ENCODE results near the gene RAB34.

RAB34 gene, protein sequence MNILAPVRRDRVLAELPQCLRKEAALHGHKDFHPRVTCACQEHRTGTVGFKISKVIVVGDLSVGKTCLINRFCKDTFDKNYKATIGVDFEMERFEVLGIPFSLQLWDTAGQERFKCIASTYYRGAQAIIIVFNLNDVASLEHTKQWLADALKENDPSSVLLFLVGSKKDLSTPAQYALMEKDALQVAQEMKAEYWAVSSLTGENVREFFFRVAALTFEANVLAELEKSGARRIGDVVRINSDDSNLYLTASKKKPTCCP

DNA sequence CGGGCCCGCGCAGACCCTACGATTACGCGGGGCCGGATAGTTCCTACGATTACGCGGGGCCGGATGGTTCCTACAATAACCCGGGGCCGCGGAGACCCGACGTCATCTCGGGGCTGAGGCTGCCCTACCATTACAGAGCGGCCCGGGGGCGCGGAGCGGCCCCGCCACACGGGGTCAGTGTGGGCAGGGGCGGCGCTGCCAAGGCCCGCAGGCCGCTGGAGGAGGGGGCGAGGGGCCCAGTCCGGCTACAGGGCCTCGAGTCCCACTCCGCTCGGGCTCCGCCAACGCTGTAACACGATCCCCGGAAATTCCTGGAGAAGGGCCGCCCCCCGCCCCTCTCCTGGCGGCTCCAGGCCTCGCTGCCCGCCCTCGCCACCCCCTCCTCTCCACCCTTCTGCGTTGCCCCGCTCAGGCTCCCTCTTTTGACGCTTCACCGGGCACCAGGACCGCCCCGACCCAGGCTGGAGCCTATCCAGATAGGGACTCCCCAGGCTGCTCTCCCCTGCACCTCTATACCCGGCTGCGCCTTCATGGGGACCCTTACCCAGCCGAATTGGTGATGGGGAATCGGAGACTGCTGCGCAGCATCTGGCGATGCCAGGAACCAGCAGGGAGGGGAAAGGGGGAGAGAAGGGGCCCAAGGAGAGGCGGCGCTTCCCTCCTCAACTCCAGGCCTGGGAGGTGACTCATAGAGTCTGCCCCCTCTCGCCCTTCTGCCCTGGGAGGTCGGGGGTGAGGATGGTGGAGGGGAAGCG, at the start of gene RAB34:
RAB34 (minus strand) TSS at position 291 of the 755 bp plus-strand sequence. CDS start 602 bp downstream, outside the sequence.
- DNase-seq (ENCODE audit: extremely low read depth in 1 of 2, low read depth in 1 of 2): peak in 1 of 2 donors; percentile 25

DNA sequence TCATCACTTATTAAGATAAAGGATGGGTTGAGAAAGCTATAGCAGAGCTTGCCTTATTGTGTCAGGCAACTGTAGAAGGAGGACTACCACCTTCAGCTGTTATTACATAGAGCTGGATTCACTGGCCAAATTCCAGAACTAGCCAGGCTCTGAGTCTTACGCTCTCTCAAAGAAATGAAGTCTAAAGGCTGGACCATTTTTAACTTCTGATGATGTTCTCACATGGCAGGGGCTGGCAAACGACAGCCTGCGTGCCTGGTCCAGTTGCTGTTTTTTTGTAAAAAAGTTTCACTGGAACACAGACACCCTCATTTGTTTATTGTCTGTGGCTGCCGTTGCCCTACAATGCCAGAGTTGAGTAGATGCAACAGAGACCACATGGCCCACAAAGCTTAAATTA, 47.4 kb upstream of the RAB34 start:
- no peak for DNase-seq (ENCODE audit: extremely low read depth in 1 of 2, low read depth in 1 of 2)

DNA sequence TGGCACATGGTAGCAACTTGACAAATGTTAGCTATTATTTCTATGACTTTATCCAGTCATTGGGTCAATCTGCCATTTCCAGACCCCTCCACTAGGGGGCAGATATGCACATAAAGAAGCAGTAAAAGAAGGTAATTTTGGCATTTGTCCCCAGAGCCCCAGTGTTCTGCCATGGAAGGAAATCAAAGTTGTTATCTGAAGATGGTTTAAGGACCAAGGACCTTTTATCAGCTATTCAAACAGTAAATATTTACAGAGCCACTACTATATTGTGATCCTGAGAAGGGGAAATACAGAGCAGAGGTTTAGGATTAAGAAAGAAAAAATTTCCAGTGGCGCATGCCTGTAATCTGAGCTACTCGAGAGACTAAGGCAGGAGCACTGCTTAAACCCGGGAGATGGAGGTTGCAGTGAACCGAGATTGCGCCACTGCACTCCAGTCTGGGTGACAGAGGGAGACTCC, 46.2 kb upstream of the RAB34 start:
- peak; percentile 53 to 57 for DNase-seq (ENCODE audit: extremely low read depth in 1 of 2, low read depth in 1 of 2)

DNA sequence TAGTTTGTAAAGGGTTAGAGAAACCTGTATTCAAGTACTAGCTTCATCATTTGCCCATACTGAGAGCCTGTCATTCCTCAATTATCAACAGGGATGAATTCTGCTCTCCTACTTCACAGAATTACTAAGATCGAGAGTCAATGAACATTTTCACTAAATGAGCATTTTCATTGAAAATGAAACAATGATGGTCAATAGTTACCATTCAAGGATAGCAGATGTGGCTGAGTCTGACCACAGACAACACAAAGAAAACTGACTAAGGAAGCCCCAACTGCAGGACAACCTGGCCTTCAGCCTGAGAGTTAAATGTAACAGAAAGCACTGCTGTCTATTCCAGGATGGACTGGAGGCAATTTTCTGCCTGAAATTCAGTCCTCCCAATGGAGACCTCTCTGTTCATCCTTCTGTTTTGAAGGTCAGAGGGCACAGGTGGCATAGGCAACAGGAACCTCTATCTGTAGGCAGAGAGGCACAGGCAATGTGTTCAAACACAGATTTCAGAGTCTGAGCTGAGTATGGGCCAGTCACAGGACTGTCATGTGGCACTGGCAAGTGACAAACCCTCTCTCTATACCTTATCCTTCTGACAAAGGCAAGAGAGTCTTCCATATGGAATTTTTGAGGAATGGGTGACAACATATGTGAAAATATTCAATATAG, 45.6 kb upstream of the RAB34 start:
- no peak for DNase-seq (ENCODE audit: extremely low read depth in 1 of 2, low read depth in 1 of 2)

DNA sequence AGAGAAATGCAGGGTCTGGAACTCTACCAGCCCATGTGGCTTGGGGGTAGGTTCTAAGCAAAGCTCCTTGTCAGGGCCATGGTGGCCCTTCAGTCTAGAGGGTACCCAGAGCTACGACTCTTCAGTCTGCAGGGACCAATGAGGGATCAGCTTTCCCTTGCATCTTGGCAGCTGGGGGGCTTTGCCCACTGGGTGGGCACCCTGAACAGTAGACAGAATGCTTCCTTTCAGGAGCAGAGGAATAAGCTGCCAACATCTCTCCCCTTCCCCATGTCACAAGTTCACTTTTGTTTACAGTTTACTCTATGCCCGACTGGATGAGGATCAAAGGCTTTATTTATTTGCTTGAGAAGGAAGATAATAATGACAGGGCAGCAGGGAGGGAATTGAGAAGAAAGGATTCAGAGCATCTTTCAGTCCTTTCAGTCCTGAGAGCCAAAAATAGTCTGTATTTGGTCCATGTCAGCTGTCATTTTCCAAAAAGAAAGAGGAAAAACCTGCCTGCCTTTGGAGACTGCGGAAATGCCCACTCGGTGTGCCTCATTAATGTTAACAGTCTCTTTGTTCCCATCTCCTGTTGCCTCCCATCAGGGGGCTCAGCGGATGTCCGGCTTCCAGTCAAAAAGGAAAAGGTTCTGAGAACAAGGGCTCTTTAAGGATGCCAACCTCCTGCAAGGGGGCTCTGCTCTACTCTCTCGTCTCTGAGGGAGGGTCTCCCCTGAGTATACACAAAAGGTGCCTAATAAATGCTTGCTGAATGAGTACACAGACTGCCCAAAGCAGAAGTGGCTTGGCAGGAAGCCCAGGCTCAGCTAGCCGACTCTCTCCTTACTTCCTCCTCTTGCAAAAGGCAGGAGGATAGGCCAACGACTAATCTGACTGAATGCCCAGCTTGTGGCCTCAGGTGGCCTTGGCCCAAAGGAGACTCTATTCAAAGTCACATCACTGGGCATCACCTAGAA, 43.2 kb upstream of the RAB34 start:
- DNase-seq (ENCODE audit: extremely low read depth in 1 of 2, low read depth in 1 of 2): no peak

DNA sequence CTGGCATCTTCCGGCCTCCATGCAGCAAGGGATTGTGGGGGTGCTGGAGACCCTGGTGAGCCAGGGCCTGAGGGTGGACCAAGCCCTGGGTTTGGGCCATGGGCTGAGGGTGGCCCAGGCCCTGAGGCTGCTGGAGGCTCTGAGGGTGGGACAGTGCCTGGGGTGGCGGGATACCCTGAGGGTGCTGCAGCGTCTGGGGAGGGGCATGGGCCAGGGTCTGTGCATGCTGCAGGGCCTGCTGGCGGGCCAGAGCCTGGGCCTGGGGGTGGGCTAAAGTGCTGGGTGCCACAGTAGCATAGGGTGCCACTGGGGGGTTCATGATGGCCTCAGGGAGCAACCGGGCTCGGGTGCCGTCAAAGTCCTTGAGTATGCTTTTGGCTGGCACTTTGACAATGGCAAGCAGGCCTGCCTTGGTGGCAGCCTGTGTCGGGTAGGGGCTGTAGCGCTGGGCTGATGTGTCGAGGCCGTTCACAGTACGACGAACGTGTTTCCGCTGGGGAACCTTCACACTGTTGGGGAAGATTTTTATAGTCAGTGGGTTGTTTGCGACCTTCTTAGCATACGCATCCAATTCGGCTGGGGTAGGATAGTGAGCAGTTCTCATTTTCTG, 41.7 kb upstream of the RAB34 start:
- DNase-seq (ENCODE audit: extremely low read depth in 1 of 2, low read depth in 1 of 2): no peak

DNA sequence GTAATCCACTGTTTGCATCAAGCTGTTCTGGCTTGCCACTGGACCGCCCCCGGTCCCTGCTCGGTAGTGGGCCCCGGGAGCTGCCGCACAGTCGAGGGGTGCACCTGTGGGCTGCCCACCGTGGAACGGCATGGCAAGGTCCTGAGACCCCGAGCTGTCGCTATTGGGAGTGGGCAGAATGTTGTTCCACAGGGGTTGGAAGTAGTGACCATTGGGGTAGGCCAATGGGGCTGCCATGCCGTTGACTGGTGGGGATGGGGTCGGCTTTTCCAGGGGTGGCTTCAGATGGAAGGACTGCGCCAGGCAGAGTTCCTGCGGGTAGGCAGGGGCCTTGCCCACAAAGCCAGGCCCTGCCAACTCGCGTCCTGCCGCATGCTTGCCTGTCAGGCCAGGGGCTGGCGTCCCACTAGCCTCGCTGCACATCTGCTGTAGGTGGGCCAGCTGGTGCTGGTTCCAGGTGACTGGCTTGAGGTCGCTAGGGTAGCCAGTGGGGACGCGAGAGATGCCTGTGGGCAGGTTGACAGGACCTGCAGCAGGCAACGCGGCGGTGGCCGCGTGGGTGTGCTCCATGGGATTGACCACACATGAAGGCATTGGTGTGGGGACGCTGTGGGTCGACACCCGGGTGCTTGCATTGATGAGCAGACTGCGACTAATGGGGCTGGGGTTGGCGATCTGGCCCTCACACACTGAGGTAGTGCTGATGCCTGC, 40.9 kb upstream of the RAB34 start:
- DNase-seq (ENCODE audit: extremely low read depth in 1 of 2, low read depth in 1 of 2): no peak

DNA sequence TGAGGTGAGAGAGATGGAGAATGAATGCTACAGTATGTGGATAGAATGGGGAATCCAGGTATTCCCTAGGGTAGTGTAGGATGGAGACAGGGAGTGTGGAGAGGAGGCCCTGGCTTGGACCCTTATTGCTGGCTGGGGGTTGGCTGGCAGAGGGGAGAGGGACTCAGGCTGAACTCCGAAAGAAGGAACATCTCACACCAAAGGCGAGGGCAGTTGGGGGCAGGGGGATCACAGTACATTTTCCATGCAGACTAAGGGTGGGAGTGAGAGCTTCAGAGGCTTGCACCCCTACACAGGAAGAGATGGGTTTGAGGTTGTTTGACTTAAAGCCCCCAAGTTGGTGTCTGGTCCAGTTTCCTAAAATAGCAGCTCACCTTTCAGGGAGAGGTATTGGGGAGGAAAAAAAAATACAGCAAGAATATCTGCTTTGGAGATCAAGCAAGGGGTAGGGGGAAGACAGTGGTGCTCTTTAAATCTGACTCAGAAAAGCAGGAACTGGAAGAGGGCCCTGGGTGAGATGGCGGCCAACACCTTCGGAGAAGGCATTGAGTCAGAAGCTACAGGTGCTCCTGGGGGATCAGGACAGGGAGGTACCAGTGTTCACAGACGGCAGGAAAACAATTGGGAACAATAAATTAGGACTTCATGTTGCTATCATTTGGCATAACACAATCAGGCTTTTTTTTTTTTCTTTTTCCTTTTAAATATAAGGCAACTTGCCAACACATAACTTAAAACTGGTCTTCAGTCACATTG, 38.6 kb upstream of the RAB34 start:
- DNase-seq (ENCODE audit: extremely low read depth in 1 of 2, low read depth in 1 of 2): no peak

DNA sequence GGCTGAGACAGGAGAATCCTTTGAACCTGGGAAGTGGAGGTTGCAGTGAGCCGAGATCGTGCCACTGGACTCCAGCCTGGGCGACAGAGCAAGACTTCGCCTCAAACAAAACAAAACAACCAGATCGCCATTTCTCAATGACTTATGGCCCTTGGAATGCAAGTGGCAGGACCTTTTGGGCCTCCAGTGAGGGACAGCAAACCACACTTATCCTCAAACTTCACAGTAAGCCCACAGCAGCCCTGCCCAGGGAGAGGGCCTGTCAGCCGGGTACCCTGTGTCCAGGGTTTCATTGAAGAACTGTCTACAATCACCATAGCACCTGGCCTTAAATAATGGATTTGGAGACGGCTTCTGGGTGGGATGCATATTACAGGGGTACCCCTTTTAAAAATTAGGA, 37.8 kb upstream of the RAB34 start:
- DNase-seq (ENCODE audit: extremely low read depth in 1 of 2, low read depth in 1 of 2): no peak

DNA sequence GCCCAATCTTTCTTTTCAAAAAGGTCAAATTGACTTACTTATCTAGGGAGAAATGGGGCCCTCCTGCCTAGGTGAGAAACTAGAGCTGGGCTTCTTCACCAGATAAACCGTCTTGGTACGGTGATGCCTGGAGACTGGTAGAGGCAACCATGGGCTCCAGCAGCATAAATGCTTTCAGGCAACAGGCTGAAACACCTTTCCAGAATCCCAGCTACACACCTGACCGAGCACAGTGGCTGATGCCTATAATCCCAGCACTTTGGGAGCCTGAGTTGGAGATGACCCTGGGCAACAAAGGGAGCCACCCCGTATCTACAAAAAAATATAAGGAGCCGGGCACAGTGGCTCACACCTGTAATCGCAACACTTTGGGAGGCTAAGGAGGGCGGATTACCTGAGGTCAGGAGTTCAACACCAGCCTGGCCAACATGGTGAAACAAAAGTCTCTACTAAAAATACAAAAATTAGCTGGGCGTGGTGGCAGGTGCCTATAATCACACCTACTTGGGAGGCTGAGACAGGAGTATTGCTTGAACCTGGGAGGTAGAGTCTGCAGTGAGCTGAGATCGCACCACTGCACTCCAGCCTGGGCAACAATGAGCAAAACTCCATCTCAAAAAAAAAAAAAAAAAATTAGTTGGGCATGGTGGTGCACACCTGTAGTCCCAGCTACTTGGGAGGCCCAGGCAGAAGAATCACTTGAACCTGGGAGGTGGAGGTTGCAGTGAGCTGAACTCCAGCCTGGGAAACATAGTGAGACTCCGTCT, 34.1 kb upstream of the RAB34 start:
- DNase-seq (ENCODE audit: extremely low read depth in 1 of 2, low read depth in 1 of 2): no peak

DNA sequence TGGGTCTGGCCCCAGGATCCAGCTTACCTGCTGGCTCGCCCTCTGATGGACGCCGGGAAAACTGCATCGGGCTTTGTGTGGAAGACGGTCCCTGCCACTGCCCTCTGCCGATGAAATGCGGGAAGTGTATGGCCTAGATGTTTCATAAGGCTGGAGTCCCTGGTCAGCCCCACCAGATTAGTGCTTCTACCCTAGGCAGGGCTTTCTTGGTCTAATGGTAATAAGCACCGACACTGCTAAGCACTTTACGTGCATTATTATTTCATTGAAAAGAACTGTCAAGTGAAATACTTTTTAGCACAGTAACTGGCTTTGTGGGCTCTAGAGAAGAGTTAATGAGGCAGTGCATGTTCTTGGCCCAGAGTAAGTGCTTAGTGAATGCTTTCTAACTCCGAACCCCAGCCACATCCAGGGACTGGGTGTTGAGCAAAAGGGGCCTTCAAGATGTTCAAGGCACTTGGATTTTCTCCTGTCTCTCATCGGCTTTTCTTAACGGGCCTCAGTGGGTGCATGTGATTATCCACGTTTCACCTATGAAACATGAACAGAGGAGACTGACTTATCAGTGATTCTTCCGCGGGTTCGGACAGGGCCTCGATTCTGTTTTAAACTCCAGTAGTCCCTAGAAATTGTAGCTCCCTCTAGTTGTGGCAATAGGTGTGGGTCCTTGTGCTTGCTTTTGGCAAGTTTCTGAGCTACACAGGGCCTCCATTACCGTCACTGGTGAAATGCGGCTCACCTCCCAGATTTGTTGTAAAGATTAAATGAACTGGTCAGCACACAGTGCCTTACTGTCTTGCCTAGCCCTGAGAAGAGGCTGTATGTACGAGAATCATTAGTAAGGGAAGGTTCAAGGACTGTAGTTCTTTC, 32.7 kb upstream of the RAB34 start:
- DNase-seq (ENCODE audit: extremely low read depth in 1 of 2, low read depth in 1 of 2): peak; percentile 74 to 82

DNA sequence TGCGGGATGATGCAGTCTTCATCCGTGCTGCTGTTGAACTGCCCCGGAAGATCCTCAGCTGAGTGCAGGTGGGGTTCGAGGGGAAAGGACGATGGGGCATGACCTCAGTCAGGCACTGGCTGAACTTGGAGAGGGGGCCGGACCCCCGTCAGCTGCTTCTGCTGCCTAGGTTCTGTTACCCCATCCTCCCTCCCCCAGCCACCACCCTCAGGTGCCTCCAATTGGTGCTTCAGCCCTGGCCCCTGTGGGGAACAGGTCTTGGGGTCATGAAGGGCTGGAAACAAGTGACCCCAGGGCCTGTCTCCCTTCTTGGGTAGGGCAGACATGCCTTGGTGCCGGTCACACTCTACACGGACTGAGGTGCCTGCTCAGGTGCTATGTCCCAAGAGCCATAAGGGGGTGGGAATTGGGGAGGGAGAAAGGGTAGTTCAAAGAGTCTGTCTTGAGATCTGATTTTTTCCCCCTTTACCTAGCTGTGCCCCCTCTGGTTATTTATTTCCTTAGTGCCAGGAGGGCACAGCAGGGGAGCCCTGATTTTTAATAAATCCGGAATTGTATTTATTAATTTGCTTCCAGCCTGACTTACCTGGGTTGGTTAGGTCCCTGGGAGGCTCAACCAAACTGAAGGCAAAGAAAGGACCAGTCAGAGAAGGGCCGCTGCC, 32.0 kb upstream of the RAB34 start:
- no peak for DNase-seq (ENCODE audit: extremely low read depth in 1 of 2, low read depth in 1 of 2)

DNA sequence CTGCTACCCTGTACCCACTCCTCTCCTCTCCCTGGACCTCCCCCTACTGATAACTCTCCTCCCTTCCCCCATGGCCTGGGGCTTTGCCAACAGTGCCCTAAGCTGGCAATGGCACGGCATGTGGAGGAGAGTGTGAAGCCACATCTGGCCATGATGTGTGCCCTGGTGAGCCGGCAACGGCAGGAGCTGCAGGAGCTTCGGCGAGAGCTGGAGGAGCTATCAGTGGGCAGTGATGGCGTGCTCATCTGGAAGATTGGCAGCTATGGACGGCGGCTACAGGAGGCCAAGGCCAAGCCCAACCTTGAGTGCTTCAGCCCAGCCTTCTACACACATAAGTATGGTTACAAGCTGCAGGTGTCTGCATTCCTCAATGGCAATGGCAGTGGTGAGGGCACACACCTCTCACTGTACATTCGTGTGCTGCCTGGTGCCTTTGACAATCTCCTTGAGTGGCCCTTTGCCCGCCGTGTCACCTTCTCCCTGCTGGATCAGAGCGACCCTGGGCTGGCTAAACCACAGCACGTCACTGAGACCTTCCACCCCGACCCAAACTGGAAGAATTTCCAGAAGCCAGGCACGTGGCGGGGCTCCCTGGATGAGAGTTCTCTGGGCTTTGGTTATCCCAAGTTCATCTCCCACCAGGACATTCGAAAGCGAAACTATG, 31.3 kb upstream of the RAB34 start:
- no peak for DNase-seq (ENCODE audit: extremely low read depth in 1 of 2, low read depth in 1 of 2)

DNA sequence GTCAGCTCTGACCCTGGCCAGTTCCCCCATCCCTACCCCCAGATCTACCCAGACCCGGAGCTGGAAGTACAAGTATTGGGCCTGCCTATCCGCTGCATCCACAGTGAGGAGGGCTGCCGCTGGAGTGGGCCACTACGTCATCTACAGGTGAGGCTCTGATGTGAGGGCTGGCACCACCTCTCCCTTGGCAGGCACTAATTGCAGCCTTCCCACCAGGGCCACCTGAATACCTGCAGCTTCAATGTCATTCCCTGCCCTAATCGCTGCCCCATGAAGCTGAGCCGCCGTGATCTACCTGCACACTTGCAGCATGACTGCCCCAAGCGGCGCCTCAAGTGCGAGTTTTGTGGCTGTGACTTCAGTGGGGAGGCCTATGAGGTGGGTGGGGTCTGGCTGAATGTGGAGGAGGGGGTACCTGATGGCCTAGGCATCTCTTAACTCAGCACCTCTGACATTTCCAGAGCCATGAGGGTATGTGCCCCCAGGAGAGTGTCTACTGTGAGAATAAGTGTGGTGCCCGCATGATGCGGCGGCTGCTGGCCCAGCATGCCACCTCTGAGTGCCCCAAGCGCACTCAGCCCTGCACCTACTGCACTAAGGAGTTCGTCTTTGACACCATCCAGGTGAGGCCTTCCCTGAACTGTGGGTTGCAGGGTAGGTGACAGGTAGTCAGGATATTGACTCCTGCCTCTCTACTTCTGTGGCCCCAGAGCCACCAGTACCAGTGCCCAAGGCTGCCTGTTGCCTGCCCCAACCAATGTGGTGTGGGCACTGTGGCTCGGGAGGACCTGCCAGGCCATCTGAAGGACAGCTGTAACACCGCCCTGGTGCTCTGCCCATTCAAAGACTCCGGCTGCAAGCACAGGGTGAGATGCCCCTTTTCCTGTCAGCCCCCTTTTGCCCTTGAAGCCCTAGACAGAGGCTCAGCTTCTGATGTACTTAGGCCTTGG, 30.4 kb upstream of the RAB34 start:
- no peak for DNase-seq (ENCODE audit: extremely low read depth in 1 of 2, low read depth in 1 of 2)

DNA sequence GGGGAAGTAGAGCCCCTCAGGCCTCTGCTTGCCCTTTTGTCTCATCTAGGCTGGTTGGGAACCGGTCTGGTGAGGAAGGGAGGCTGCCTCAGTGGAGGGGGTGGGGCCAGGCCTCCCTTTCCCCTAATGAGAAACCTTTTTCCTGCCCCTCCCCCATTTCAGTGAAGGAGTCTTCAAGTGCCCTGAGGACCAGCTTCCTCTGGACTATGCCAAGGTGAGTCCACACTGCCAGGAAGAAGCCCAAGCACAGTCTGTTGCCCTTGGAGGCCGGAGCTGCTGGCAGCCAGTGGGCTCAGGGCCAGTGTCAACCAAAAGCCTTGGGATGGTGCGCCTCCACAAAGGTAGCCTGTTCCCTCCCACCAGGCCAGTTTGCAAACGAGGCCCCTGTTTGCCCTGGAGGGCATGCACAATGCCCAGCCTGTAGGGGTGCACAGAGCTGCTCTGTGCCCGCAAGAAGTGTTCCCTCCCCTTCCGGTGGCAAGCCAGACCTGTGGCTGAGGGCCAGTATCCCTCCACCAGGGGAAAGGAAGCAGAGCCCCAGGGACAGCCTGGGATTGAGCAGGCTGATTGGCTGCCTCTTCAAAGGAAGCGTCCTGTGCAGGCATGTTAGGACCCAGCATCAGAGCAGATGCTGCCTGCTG, 29.5 kb upstream of the RAB34 start:
- no peak for DNase-seq (ENCODE audit: extremely low read depth in 1 of 2, low read depth in 1 of 2)

Data from activated CD8-positive, alpha-beta memory T cell treated with anti-CD3 and anti-CD28 coated beads for 1 hour (primary cell).